Hepatocyte (in vitro differentiated cells): ENCODE data around the gene TENM4. TPM values are rescaled to one million over a fixed set of nuclear protein-coding genes. Genes with fewer than 3 reads are reported as not detected.

Source experiments
- DNase-seq: peaks from one replicate; pipeline ENCODE4 v3.0.0-alpha.2; 2016; ENCODE audit warnings: low spot score
- H2AFZ ChIP-seq: fragments of 200-600 bp; sonication (generic); 2 replicates; pipeline ENCODE4 v1.6.0; 2016; ENCODE audit warnings: antibody characterized with exemption, mild to moderate bottlenecking
- H3K27ac ChIP-seq: fragments of 200-600 bp; sonication (generic); 2 replicates; pipeline ENCODE4 v1.5.1; 2016; ENCODE audit warnings: mild to moderate bottlenecking
- H3K27me3 ChIP-seq: fragments of 200-600 bp; sonication (generic); 2 replicates; pipeline ENCODE4 v1.6.1; 2016
- H3K36me3 ChIP-seq: fragments of 200-600 bp; sonication (generic); replicated peaks from 2 replicates; pipeline ENCODE4 v1.5.1; 2016; ENCODE audit warnings: low read depth; ENCODE audit not compliant: insufficient read depth
- H3K4me1 ChIP-seq: fragments of 200-600 bp; sonication (generic); 2 replicates; pipeline ENCODE4 v1.5.1; 2016; ENCODE audit warnings: mild to moderate bottlenecking, moderate library complexity; ENCODE audit not compliant: insufficient read depth
- H3K4me2 ChIP-seq: fragments of 200-600 bp; sonication (generic); 2 replicates; pipeline ENCODE4 v1.6.0; 2016
- H3K4me3 ChIP-seq: fragments of 200-600 bp; sonication (generic); 2 replicates; pipeline ENCODE4 v1.5.1; 2016; ENCODE audit warnings: mild to moderate bottlenecking
- H3K79me2 ChIP-seq: fragments of 200-600 bp; sonication (generic); 2 replicates; pipeline ENCODE4 v1.6.0; 2017; ENCODE audit warnings: mild to moderate bottlenecking
- H3K9me2 ChIP-seq: fragments of 200-600 bp; sonication (generic); replicated peaks from 2 replicates; pipeline ENCODE4 v1.6.0; 2017; ENCODE audit warnings: mild to moderate bottlenecking; ENCODE audit not compliant: insufficient read depth
- H3K9me3 ChIP-seq: fragments of 200-600 bp; sonication (generic); 2 replicates; pipeline ENCODE4 v1.5.1; 2016; ENCODE audit warnings: low read depth, mild to moderate bottlenecking
- H4K20me1 ChIP-seq: fragments of 200-600 bp; sonication (generic); 2 replicates; pipeline ENCODE4 v1.6.0; 2016; ENCODE audit warnings: mild to moderate bottlenecking; ENCODE audit not compliant: insufficient read depth, poor library complexity, severe bottlenecking
- EZH2 ChIP-seq: fragments of 200-600 bp; sonication (generic); IDR thresholded peaks from 2 replicates; pipeline ENCODE4 v1.6.1; 2016; ENCODE audit warnings: antibody characterized with exemption, mild to moderate bottlenecking, borderline replicate concordance
- EZH2phosphoT487 ChIP-seq: fragments of 200-600 bp; sonication (generic); IDR thresholded peaks from one replicate; pipeline ENCODE4 v1.6.1; 2018; ENCODE audit warnings: antibody characterized with exemption, mild to moderate bottlenecking, low read depth, moderate library complexity; ENCODE audit not compliant: unreplicated experiment, severe bottlenecking
- WGBS: methylation state at CpG from one replicate; pipeline ENCODE4 v1.1.6; 2016; ENCODE audit warnings: low lambda C conversion rate; ENCODE audit errors: missing lambda C conversion rate; 5-methylcytosine and 5-hydroxymethylcytosine counted together
- polyA plus RNA-seq: library from polyadenylated mRNA; unstranded; fragments of >200 nt; fragmentation: Nextera tagmentation; extraction: Ambion mirVana; gene quantifications from 2 replicates; pipeline ENCODE4 v1.2.1, GENCODE V29; 2016
- total RNA-seq: library from RNA; depleted of rRNA; stranded (reverse); fragments of >200 nt; gene quantifications from 2 replicates; pipeline ENCODE4 v1.2.3, GENCODE V29; 2014
- TF ChIP-seq, protein P1 (sequence below): fragments of 200-600 bp; sonication (generic); IDR thresholded peaks from 2 replicates; pipeline ENCODE4 v1.5.1; 2016; ENCODE audit warnings: antibody characterized with exemption, mild to moderate bottlenecking; ENCODE audit not compliant: poor library complexity

Gene TENM4
- total and polyA plus RNA-seq, 2 experiments from 2014 or later: 18.4 to 18.7 TPM

- TF ChIP-seq EZH2phosphoT487: no peak
- TF ChIP-seq EZH2: no peak
- TF ChIP-seq, protein P1, sequence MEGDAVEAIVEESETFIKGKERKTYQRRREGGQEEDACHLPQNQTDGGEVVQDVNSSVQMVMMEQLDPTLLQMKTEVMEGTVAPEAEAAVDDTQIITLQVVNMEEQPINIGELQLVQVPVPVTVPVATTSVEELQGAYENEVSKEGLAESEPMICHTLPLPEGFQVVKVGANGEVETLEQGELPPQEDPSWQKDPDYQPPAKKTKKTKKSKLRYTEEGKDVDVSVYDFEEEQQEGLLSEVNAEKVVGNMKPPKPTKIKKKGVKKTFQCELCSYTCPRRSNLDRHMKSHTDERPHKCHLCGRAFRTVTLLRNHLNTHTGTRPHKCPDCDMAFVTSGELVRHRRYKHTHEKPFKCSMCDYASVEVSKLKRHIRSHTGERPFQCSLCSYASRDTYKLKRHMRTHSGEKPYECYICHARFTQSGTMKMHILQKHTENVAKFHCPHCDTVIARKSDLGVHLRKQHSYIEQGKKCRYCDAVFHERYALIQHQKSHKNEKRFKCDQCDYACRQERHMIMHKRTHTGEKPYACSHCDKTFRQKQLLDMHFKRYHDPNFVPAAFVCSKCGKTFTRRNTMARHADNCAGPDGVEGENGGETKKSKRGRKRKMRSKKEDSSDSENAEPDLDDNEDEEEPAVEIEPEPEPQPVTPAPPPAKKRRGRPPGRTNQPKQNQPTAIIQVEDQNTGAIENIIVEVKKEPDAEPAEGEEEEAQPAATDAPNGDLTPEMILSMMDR: no peak
- Histone ChIP-seq H3K4me1 (peaks cover 13% of the 10 kb centered on the region), H3K79me2 (no peaks in the 10 kb centered on the region), H3K27ac (peak overlapping the region; percentile 54), H3K4me3 (no peak overlapping the region), H3K9me2 (no peaks in the 10 kb centered on the region), H3K9me3 (no peaks in the 10 kb centered on the region), H3K4me2 (no peak overlapping the region), H3K27me3 (no peaks in the 10 kb centered on the region), H4K20me1 (no peaks in the 10 kb centered on the region), H2AFZ (no peak overlapping the region), H3K36me3 (no peaks in the 10 kb centered on the region)
- 40% methylated on average over 3 of the region's 3 CpGs for WGBS
- no peak for DNase-seq
These were observed 390.0 kb downstream of the TENM4 start for GRCh38 chr11:79050786-79051185.

GRCh38 chr11:79049741-79050179 lies 391.1 kb downstream of the TENM4 start:
- Histone ChIP-seq H3K4me2 (no peak overlapping the region), H3K79me2 (no peaks in the 10 kb centered on the region), H3K4me1 (peaks cover 20% of the 10 kb centered on the region), H2AFZ (no peak overlapping the region), H3K36me3 (no peaks in the 10 kb centered on the region), H3K9me2 (no peaks in the 10 kb centered on the region), H3K9me3 (no peaks in the 10 kb centered on the region), H3K27me3 (no peaks in the 10 kb centered on the region), H3K27ac (peak overlapping the region; percentile 54), H4K20me1 (no peaks in the 10 kb centered on the region), H3K4me3 (no peak overlapping the region)
- peak; percentile 40 for DNase-seq
- 88% methylated on average over 4 of the region's 4 CpGs for WGBS
- TF ChIP-seq EZH2 (no peak), EZH2phosphoT487 (no peak)
- TF ChIP-seq, protein P1: no peak

- TF ChIP-seq EZH2: no peak
- TF ChIP-seq EZH2phosphoT487: no peak
- TF ChIP-seq, protein P1: no peak
- no peaks in the 10 kb centered on the region for H3K36me3 ChIP-seq
- no peaks in the 10 kb centered on the region for H3K9me2 ChIP-seq
- H3K27ac ChIP-seq: no peak overlapping the region
- no peak for DNase-seq
- no peak overlapping the region for H2AFZ ChIP-seq
- no peaks in the 10 kb centered on the region for H3K27me3 ChIP-seq
- H3K79me2 ChIP-seq: no peaks in the 10 kb centered on the region
- no peaks in the 10 kb centered on the region for H4K20me1 ChIP-seq
- no peak overlapping the region for H3K4me3 ChIP-seq
- no peaks in the 10 kb centered on the region for H3K9me3 ChIP-seq
- no peak overlapping the region for H3K4me2 ChIP-seq
- WGBS: 100% methylated on average over 1 of the region's 1 CpG
- peaks cover 20% of the 10 kb centered on the region for H3K4me1 ChIP-seq
These were observed 392.9 kb downstream of the TENM4 start for GRCh38 chr11:79047980-79048379.

DNA sequence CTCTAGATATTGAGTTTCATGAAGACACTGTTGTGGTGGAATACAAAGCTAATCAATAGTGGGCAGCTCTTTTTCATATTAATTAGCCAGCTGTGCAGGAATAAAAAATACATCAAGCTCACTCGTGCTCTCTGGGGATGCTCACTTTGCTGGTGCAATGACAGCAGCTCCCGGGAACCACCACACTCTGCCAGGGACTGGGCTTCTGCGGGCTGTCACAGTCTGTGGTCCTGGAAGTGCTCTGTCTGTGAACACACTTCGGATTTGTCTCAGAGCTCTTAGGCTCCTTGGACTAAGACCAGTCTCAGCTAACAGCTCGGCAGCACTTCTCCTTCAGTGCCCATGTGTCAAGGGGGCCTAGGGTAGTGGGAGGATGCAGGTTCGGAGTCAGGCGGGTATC lies 393.5 kb downstream of the TENM4 start:
- TF ChIP-seq, protein P1: no peak
- TF ChIP-seq EZH2 (no peak), EZH2phosphoT487 (no peak)
- H3K4me3 ChIP-seq: no peak overlapping the region
- H3K27ac ChIP-seq: no peak overlapping the region
- WGBS: 84% methylated on average over 7 of the region's 7 CpGs
- peaks cover 14% of the 10 kb centered on the region for H3K4me1 ChIP-seq
- no peaks in the 10 kb centered on the region for H3K9me3 ChIP-seq
- H3K9me2 ChIP-seq: no peaks in the 10 kb centered on the region
- no peaks in the 10 kb centered on the region for H3K27me3 ChIP-seq
- H3K79me2 ChIP-seq: no peaks in the 10 kb centered on the region
- H2AFZ ChIP-seq: no peak overlapping the region
- H3K36me3 ChIP-seq: no peaks in the 10 kb centered on the region
- DNase-seq: no peak
- H4K20me1 ChIP-seq: no peaks in the 10 kb centered on the region
- H3K4me2 ChIP-seq: no peak overlapping the region
